Upper lobe of left lung (tissue), 4 donors: ENCODE data around the gene GLCE.

ENCODE experiments used
- EP300 ChIP-seq, 4 donors: sonication (generic); formaldehyde crosslinking; IDR thresholded peaks; one replicate each; pipeline ENCODE4 v1.5.1; 2017; ENCODE audit warnings: antibody characterized with exemption in 4 of 4, control low read depth in 2 of 4
- POLR2A ChIP-seq, 4 donors: fragments of 450-650 bp; IDR thresholded peaks; one replicate each; pipeline ENCODE4 v1.5.1; 2016 to 2017; ENCODE audit warnings: antibody characterized with exemption in 4 of 4, mild to moderate bottlenecking in 2 of 4
- POLR2AphosphoS5 ChIP-seq, 2 donors: sonication (generic); formaldehyde crosslinking; IDR thresholded peaks; one replicate each; pipeline ENCODE4 v1.5.1; 2017; ENCODE audit warnings: antibody characterized with exemption in 2 of 2
- TF ChIP-seq, protein P1 (sequence below), 6 experiments: fragments of 450-650 bp in 4 of 6; fragments of 200-600 bp in 2 of 6; sonication (generic) in 2 of 6; IDR thresholded peaks; one replicate each; pipeline ENCODE4 v1.5.1; 2016 to 2019; ENCODE audit warnings: antibody characterized with exemption in 6 of 6

DNA sequence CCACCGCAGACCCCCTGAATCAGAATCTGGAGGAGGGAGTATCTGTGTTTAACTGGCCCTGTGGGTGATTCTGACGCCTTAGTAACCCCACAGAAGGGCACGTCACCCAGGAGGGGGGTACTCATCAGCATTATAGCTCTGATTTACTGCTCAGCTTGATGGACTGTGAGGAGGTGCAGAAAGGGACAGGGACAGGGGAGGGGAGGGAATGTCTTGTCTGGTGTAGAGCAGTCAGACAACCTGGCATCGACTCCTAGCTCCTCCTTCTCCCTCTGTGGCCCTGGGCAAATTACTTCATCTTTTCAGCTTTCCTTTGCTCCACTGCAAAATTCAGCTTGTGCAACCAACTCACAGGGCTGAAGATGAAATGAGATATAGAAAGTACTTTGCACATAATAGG lies 42.3 kb upstream of the GLCE start:
- TF ChIP-seq, protein P1, sequence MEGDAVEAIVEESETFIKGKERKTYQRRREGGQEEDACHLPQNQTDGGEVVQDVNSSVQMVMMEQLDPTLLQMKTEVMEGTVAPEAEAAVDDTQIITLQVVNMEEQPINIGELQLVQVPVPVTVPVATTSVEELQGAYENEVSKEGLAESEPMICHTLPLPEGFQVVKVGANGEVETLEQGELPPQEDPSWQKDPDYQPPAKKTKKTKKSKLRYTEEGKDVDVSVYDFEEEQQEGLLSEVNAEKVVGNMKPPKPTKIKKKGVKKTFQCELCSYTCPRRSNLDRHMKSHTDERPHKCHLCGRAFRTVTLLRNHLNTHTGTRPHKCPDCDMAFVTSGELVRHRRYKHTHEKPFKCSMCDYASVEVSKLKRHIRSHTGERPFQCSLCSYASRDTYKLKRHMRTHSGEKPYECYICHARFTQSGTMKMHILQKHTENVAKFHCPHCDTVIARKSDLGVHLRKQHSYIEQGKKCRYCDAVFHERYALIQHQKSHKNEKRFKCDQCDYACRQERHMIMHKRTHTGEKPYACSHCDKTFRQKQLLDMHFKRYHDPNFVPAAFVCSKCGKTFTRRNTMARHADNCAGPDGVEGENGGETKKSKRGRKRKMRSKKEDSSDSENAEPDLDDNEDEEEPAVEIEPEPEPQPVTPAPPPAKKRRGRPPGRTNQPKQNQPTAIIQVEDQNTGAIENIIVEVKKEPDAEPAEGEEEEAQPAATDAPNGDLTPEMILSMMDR (IDR thresholded peaks at IDR 0.05): no peak
- TF ChIP-seq EP300 (IDR thresholded peaks at IDR 0.05): no peak
- no peak for TF ChIP-seq POLR2AphosphoS5 (IDR thresholded peaks at IDR 0.05)
- TF ChIP-seq POLR2A (IDR thresholded peaks at IDR 0.05): no peak
